Activated naive CD8-positive, alpha-beta T cell treated with anti-CD3 and anti-CD28 coated beads, Interleukin-2, amount 50 U/mL, for 16 hours (primary cell): Measurements from ENCODE around the gene PIGBOS1.

Experiments used
- DNase-seq: peaks from one replicate; pipeline ENCODE4 v3.0.0-alpha.2; 2020; ENCODE audit warnings: low read depth, low spot score

The PIGBOS1 gene

DNA sequence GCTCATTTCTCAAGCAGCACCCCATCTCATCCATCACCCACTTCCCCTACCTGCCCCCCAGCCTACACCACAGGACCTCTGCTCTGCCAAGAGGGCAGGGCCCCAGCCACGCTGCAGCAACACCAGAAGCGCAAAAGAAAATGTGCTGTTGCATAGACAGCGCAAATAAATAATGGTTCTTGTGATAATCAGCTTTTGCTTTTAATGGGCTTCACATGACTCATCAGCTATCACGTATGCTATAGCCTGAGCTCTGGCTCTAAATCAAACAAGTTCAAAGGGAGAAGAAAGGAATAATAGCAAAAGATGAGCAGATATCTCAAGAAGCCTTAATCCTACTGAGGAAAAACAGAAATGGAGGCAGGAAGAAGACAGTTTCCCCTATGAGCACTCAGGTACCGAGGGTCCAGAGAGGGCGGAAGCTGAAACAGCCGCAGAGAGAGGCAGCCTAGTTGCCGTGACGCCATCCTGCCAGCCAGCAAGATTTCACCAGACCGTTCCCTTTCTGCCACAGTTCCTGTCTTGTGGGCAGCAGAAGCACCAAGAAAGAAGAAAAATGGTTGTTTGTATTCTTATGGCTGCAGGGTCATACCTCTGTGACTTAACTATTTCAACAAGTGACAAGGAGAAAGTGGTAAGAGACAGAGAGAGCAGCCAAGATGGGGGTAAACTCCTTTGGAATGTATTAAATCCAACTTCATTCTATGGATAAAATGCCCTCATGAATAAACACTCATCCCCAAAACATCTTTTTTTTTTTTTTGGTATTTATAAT lies 51.3 kb downstream of the PIGBOS1 start:
- no peak for DNase-seq
